ENCODE measurements around the gene TTC7B.

The TTC7B gene

DNA sequence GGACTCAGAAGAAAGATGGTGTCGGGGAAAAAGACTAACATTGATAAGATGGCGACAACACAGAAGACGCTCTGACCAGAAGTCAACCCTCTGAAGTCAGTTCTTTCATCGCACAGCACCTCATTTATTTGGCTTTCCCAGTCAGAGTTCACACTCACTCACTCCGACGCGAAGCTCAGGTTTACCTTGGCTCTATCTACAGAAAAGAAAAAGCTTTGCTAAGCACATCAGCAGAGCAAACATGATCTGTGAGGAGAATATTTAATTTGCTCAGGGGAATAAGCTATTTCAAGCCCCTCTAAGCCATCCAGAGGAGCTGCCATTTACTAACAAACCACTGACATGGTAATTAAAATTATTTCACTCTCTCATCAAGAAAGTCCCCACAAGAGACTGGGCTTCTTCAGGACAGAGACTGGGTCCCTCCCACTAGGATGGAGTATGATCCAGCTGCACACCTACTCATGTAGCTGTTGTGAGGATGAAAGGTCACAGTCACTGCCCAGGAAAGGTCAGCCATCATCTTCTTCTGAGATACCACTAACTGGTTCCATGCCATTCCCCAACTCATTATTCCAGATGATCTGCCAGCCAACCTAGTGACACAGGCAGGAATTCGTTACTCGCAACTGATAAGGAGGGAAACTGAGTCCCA, 111.4 kb downstream of the TTC7B start:
- no peak overlapping the region for H3K4me2 ChIP-seq
- no peaks in the 10 kb centered on the region for H3K27me3 ChIP-seq (ENCODE audit: insufficient read depth, low read depth)
- H3K36me3 ChIP-seq (ENCODE audit: insufficient read depth): no peaks in the 10 kb centered on the region
- no peaks in the 10 kb centered on the region for H4K20me1 ChIP-seq (ENCODE audit: insufficient read depth)
- no peak overlapping the region for H3K27ac ChIP-seq
- H3K79me2 ChIP-seq (ENCODE audit: insufficient read depth, low read depth): no peaks in the 10 kb centered on the region
- no peaks in the 10 kb centered on the region for H3K4me1 ChIP-seq (ENCODE audit: low read depth, poor library complexity, severe bottlenecking)
- no peak overlapping the region for H3K4me3 ChIP-seq (IDR thresholded peaks at IDR 0.05; ENCODE audit: insufficient read depth, low read depth, low read length)
- H3K9ac ChIP-seq: no peak overlapping the region
- TF ChIP-seq, protein P1, sequence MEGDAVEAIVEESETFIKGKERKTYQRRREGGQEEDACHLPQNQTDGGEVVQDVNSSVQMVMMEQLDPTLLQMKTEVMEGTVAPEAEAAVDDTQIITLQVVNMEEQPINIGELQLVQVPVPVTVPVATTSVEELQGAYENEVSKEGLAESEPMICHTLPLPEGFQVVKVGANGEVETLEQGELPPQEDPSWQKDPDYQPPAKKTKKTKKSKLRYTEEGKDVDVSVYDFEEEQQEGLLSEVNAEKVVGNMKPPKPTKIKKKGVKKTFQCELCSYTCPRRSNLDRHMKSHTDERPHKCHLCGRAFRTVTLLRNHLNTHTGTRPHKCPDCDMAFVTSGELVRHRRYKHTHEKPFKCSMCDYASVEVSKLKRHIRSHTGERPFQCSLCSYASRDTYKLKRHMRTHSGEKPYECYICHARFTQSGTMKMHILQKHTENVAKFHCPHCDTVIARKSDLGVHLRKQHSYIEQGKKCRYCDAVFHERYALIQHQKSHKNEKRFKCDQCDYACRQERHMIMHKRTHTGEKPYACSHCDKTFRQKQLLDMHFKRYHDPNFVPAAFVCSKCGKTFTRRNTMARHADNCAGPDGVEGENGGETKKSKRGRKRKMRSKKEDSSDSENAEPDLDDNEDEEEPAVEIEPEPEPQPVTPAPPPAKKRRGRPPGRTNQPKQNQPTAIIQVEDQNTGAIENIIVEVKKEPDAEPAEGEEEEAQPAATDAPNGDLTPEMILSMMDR (conservative IDR thresholded peaks at IDR 0.05; ENCODE audit: low read depth, low read length): no peak
- no peak overlapping the region for H2AFZ ChIP-seq (ENCODE audit: low read depth)

GRCh38 chr14:90703841-90704737, 112.1 kb downstream of the TTC7B start:
- Histone ChIP-seq H3K4me1 (ENCODE audit: low read depth, poor library complexity, severe bottlenecking) (no peaks in the 10 kb centered on the region), H3K79me2 (ENCODE audit: insufficient read depth, low read depth) (no peaks in the 10 kb centered on the region), H4K20me1 (ENCODE audit: insufficient read depth) (no peaks in the 10 kb centered on the region), H3K9ac (no peak overlapping the region), H3K4me3 (IDR thresholded peaks at IDR 0.05; ENCODE audit: insufficient read depth, low read depth, low read length) (no peak overlapping the region), H3K36me3 (ENCODE audit: insufficient read depth) (no peaks in the 10 kb centered on the region), H2AFZ (ENCODE audit: low read depth) (no peak overlapping the region), H3K4me2 (no peak overlapping the region), H3K27ac (no peak overlapping the region), H3K27me3 (ENCODE audit: insufficient read depth, low read depth) (no peaks in the 10 kb centered on the region)
- TF ChIP-seq, protein P1 (conservative IDR thresholded peaks at IDR 0.05; ENCODE audit: low read depth, low read length): no peak

GRCh38 chr14:90700933-90701776, 115.1 kb downstream of the TTC7B start:
- Histone ChIP-seq H3K79me2 (ENCODE audit: insufficient read depth, low read depth) (no peaks in the 10 kb centered on the region), H3K4me3 (IDR thresholded peaks at IDR 0.05; ENCODE audit: insufficient read depth, low read depth, low read length) (no peak overlapping the region), H3K27ac (no peak overlapping the region), H3K9ac (no peak overlapping the region), H3K4me2 (no peak overlapping the region), H4K20me1 (ENCODE audit: insufficient read depth) (no peaks in the 10 kb centered on the region), H3K27me3 (ENCODE audit: insufficient read depth, low read depth) (no peaks in the 10 kb centered on the region), H2AFZ (ENCODE audit: low read depth) (no peak overlapping the region), H3K4me1 (ENCODE audit: low read depth, poor library complexity, severe bottlenecking) (no peaks in the 10 kb centered on the region), H3K36me3 (ENCODE audit: insufficient read depth) (no peaks in the 10 kb centered on the region)
- TF ChIP-seq, protein P1 (conservative IDR thresholded peaks at IDR 0.05; ENCODE audit: low read depth, low read length): no peak

DNA sequence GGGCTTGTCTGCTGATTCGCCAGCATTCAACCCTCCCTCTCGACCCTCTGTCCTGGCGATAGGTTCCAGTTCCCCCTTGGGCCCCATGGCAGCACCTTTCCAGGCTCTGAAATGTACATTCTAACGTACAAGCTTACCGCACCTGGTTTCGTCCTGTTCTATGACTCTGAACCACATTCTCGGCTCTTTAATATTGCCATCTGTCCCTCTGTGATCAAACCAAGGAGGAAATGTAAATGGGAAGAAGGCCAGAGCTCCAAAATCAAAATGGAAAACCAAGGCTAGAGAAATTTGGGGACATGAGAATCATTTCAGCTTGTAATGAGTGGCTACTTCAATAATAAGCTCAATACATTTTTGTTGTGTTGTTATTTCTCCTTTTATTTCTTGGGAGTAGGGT, 117.2 kb downstream of the TTC7B start:
- Histone ChIP-seq H3K4me1 (ENCODE audit: low read depth, poor library complexity, severe bottlenecking) (no peaks in the 10 kb centered on the region), H3K4me3 (IDR thresholded peaks at IDR 0.05; ENCODE audit: insufficient read depth, low read depth, low read length) (no peak overlapping the region), H3K27ac (no peak overlapping the region), H3K4me2 (no peak overlapping the region), H3K9ac (no peak overlapping the region), H4K20me1 (ENCODE audit: insufficient read depth) (no peaks in the 10 kb centered on the region), H3K27me3 (ENCODE audit: insufficient read depth, low read depth) (no peaks in the 10 kb centered on the region), H2AFZ (ENCODE audit: low read depth) (no peak overlapping the region), H3K79me2 (ENCODE audit: insufficient read depth, low read depth) (no peaks in the 10 kb centered on the region), H3K36me3 (ENCODE audit: insufficient read depth) (no peaks in the 10 kb centered on the region)
- TF ChIP-seq, protein P1 (conservative IDR thresholded peaks at IDR 0.05; ENCODE audit: low read depth, low read length): no peak

All from KMS-11 (cell line).